HT1080 (cell line): ENCODE data around the gene PRDM1. TPM values are rescaled to one million over a fixed set of nuclear protein-coding genes. Genes with fewer than 3 reads are reported as not detected.
"Not testable (repeated sequence)": the region's sequence is repeated elsewhere in the genome, so short reads cannot be mapped to it uniquely, and the experiment has no call there.

Source experiments
- DNase-seq: peaks from one replicate; pipeline ENCODE4 v3.0.0-alpha.2; 2015; ENCODE audit warnings: low read depth
- total RNA-seq: library from RNA; depleted of rRNA; stranded (reverse); fragments of >200 nt; shearing (Covaris generic); gene quantifications from 2 replicates; pipeline ENCODE4 v1.2.3, GENCODE V29; 2014

PRDM1 gene
- total RNA-seq, 1 experiment from 2014 or later = 5.7 TPM

DNA sequence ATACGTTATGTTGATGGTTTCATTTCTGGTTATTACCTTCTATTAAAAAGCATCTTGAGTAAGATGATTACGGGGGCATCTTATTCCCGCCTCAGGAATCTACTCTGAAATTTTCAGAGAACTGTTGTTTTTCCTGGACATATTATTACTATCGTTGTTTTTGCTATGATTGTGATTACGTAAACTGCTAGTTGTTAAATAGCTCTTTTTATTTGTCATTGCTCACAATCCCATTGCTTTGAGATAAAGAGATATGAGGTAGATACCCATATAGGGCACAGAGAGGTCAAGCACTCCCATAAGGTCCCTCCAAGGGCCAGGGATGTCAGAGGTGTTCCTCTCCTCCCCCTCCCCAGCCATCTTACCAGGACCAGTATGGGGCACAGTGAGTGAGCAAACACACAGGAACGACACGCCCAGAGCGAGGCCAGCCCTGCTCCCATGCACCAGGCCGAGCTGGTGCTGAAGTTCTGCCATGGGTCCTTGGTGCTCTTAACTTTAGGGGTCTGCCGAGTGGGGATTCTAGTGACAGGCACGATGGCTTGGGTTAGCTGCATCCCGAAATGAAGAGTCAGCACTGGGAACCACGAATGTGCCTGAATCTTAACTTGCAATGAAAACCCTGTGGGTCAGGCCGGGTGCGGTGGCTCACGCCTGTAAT is 49.9 kb downstream of the PRDM1 start:
- DNase-seq = no peak

DNA sequence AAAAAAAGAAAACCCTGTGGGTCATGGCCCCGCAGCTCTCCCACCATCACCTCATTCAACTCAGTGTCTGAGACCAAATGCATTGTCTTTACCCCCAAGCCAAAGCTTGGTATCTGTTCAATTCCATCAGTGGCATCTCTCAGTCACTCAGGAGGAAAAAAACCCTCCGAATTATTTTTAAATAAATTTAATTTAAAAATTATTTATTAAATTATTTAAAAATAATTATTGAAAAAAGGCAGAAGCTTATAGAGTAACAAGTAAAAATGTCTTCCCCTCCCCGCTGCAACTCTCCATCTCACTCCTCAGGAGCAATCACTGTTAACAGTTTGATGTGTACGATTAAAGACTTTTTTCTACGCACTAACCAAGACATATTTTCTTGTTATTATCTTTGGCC is 50.7 kb downstream of the PRDM1 start:
- no peak for DNase-seq

DNA sequence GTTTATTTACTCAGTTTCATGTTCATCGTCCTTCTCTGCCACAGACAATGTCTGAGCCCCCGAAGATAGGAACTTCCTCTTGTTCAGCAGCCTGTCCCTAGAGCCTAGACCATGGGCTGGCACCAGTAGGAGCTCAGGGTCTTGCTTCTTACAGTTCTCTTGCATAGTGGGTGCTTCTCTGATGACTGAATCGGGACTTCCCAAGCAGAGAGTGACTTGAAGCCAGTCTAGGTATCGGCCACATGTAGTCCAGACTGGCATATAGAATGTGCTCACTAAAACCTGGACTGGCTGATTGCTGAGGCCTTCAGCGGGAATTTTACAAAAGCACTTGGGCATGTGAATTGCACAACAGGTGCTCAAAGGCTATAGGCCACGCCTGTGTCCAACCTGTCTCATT is 52.0 kb downstream of the PRDM1 start:
- DNase-seq = no peak

DNA sequence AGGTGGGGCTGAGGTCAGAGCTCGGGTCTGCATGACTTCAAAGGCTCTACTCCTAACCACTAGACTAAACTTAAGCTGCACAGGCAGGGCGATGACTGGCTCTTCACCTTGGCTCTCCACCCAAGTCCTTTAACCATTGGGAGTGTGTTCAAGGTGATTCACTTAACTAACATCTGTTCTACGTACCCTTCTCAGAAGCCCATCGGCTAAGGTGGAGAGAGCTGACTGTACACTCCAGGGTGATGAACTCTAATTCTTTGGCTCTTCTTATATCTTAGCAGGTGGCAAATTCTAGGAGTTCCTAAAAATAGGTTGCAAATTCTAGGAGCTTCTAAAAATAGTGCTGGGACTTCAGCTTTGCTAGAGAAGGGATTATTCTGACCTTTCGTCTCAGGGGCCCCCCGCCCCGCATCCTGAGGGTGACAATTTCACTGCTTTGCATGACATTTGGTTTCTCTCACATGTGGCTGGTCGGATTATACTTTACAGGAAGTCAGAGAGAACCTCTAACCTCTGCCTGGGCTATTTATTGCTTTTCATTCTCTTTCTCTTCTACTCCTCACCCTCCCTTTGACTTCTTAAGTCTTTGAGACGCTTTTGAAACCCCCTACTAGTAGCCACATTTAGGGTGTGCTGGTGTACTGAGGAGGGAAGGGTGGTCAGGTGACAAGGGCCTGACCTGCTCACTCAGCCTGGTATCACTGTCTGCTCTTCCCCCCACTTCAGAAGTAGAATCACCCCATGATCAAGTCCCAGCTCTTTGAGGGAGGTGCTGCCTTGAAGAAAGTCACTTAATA is 55.5 kb downstream of the PRDM1 start:
- no peak for DNase-seq

DNA sequence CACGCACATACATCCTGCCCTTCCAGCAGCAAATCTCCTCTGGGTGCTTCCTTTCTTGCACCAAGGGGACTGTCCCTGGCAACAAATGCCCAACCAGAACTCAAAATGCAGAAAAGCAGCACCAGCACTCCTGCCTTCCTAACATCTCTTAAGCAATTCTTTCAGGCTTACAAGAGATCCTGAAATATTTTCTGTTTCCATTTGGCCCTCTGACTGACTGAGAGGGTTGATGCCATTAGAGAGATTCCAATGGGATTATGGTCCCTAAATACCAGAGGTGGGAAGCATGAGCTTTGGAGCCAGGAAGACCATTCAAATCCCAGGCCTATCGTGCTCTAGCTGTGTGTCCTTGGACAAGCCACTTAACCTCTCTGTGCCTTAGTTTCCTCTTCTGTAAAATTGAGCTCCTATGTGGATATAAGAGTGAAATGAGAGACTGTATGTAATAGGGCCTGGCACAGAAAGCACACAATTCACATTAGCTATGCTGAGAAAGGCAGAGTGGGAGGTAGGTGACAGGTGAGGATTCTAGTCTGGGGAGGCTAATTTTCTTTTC is 56.8 kb downstream of the PRDM1 start:
- DNase-seq = no peak

DNA sequence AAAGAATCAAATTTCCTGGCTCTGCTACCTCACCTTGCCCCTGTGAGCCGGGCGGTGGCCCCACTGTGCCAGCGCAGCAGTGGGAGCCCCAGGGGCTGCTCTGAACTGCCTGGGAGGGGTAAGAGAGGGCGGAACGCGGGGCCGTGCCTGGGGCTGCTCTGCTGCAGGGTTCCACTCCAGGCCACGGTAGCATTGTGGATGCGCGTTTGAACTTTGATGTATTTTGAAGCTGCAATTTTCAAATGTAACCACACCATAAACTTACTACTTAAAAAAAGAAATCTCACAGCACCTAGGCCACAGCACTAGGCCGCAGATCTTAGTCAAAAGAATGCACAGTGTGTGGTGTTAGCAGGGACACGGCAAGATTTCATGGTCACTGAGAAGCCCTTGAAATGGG is 57.5 kb downstream of the PRDM1 start:
- DNase-seq = no peak

DNA sequence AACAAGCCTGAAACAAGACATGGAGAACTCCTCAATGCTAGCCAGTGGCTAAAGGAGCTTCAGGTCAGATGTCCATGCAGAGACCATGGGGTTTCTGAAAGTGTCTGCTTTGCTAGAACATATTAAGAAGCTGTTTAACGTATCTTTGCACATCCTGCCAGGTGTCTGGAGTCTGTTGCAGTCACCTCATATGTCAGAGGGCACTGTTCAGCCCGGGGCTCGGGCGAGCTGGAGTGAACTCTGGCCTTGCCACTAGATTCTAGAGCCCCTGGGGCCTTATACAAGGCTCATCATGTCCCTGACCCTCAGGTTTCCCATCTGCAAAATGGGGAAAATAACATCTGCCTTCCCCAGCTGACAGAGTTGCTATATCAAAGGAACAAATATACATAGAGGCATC is 59.0 kb downstream of the PRDM1 start:
- no peak for DNase-seq

DNA sequence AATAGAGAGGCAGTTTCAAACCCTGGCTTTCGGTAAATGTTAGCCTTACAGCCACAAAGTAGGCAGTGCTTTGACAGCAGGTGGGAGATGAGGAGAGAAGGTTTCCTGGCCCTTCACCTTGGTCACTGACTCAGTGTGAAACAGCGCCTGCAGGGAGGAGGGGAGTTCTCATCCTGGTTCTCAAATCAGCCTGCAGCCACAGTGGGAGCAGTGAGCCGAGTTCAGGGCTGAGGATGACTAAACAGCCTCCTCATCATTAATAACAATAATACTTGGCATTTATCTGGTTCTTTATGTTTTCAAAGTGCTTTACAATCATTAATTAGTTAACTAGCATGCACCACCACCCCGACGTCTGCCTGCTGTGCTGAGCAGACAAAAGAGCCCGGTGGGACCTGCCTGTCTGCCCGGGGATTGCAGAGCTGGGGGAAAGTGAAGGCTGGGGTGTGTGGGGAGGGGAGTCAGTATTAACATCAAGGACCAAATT is 59.6 kb downstream of the PRDM1 start:
- DNase-seq = peak; percentile 56

DNA sequence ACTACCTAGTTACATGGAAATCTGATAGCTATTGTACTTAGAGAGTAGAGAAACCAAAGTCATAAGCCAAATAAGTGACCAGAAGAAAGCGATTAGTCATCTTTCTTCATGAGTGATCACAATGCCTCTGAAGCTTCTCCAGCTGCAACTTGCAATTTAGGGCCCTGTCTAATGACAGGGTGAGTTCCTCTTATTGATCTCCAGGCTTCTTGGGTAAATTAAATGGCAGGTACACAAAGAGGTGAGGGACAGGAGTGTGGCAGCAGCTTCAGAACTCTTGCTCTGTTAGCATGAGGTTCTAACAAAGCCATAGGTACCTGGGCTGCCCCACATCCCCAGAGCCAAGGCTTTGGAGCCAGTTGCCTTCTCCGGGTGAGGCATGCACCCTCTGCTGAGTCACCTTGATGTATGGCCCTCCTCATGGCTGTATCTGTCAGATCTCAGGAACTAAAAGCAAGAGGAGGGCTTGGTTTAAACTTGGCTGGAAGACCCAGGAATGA is 60.8 kb downstream of the PRDM1 start:
- peak; percentile 53 for DNase-seq

DNA sequence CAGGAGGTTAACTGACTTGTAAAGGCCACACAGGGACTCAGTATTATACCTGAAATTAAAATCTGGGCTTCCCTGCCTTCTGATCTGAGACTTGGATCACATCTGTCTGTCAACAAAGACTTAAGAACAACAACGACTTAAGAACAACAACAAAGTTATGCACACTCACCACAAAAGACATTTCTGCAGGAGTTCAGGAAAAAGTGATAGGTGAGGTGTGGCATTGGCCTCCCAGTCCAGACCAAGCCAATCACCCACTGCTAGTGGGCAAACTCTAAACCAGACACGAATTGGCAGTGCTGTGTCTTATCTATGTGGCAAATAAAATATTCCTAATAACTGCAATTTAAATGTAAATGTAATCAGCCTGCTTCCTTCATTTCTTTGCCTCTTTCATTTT is 61.3 kb downstream of the PRDM1 start:
- DNase-seq = no peak

DNA sequence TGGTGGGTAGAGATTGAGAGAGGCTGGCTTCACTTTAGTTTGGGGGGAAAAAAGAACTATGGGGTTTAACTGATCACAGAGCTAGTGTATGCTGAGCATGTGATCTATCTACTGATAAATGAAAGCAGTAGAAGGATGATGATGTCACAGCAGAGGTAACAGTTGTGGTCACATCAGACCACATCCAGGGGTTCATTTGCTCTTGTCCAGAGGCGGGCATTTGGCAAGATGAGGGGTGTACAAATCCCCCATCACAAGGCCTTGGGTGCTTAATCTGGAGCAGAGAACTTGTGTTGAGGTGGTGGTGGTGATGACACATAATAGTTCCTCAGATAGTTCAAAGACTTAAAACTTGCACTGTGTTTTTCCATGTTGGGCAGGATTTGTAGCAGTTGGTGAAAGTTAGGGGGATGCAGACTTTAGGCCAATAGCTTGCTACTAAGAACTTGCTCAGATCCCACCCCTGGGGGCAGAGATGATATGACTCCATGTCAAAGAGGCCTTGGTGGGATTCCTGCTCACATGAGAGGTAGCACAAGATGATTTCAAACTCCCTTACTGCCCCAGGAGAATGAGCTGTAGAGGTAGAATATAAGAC is 63.4 kb downstream of the PRDM1 start:
- DNase-seq = no peak

DNA sequence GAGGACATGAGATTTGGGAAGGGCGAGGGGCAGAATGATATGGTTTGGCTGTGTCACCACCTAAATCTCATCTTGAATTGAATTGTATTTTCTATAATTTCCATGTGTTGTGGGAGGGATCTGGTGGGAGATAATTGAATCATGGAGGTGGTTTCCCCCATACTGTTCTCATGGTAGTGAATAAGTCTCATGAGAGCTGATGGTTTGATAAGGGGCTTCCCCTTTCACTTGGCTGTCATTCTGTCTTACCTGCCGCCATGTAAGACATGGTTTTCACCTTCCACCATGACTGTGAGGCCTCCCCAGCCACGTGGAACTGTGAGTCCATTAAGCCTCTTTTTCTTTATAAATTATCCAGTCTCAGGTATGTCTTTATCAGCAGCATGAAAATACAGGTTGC is 66.3 kb downstream of the PRDM1 start:
- not testable (repeated sequence) for DNase-seq

DNA sequence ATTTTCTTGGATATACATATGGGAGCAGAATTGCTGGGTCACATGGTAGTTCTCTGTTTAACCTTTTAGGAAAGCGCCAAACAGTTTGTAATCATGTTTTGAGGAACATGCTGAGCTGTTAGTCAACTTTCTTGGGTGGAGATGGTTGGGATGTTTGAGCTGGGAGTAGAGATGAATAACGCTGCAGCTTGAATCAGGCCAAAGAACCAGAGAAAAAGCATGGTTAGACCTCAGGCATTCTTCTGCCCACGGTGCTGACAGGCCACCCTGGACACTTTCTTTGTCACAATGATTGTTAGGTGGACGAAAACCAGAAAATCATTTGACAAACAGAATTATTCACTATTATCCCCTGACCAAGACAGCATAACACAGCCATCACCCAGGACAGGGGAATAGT is 66.8 kb downstream of the PRDM1 start:
- DNase-seq = no peak

DNA sequence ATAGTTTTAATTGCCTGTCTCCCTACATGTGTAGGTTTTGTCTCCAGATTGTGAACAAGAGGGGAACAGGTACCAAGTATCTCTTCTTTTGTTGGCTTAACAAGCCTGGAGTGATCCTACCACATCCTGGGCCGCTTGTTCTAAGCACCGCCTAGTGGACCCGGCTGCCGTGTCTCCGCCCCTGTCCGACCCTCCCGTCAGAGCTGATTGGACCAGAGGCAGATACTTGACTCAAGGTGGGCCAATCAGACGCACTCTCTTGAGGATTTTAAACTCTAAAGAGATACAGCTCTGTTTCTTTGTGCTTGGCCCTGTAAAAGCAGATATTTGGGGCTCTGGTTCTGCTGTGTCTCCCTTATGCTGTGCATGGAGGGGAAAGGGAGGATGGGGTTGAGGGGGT is 68.2 kb downstream of the PRDM1 start:
- no peak for DNase-seq

DNA sequence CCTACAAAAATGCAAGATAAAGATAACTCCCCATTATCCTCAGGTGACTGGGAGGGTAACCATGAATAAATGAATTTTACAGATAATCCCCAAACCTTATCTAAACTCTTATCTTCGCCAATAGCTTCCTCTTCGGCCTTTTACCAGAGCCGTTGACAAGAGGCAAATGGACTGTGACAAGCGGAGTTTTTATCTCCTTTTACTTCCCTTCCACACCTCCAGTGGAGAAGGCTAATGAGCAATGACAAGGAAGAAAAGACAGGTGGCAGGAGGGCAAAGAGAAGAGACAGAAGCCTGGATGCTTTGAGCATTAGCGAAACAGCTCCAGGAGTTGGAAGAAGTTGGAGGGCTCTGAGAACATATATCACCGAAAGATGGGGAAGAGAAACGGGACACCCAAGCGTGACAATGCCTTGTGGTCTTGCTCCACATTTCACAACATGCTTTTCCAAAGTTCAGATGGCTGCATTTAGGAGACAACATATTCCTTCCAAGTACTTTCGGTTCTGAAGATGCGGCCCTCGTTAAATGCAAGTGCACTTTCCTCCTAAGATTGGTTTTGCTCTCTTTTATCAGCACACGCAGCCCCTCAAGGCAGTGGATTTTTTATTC is 69.2 kb downstream of the PRDM1 start:
- no peak for DNase-seq

DNA sequence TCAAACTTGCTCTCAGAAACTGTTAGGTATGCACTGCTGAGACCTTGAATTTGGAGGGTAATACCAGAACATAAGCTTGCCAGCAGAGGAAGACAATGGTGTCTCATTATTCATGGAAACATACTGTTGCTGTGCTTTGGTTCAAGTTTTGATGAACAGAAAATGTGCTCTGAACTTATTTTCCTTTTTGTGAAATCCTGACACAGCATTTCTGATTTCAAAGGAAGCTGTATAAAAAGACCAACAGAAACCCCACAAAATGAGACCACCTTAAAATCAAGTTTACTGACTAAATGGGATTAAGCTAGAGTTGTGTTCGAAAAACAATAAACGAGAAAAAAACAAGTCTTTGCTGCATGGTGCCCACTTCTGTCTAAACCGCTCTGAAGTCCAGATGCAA is 70.3 kb downstream of the PRDM1 start:
- no peak for DNase-seq

DNA sequence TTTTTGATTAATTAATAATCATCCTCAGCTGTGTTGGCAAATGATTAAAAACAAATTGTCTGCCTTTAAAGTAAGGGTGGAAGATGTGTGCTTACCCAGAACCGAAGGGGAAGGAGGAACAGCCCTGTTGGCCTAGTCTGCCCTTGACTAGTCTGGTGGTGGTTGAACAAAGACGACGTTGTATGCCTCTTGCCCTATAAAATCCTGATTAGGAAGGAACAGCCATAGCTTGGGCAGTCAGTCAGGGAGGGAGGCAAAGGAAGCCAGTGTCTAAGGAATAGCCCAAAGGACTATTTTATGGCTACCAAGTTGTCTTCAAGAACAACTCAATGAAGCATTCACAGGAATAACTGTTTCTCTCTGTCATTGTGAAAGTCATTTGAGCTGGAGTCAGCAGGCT is 70.7 kb downstream of the PRDM1 start:
- no peak for DNase-seq

DNA sequence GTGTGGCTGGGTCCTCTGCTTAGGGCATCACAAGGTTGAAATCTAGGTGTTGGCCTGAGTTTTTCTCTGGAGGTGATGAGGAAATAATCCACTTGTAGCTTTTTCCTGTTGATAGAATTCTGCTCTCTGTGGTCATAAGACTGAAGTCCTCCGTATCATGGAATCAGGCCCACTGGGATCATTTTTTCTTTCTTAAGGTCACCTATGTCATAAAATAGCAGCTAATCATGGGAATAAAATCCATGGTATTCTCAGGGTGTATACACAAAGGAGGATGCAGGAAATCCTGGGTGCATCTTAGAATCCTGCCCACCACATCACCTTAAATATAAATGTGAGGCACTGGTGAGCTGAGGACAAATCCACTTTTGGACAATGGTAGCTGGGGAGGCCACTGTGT is 72.7 kb downstream of the PRDM1 start:
- no peak for DNase-seq
